ENCODE measurements around the gene PIP5K1A.
A peak's percentile ranks its signal among the peaks of the same experiment; 100 is the strongest.

The PIP5K1A gene

DNA sequence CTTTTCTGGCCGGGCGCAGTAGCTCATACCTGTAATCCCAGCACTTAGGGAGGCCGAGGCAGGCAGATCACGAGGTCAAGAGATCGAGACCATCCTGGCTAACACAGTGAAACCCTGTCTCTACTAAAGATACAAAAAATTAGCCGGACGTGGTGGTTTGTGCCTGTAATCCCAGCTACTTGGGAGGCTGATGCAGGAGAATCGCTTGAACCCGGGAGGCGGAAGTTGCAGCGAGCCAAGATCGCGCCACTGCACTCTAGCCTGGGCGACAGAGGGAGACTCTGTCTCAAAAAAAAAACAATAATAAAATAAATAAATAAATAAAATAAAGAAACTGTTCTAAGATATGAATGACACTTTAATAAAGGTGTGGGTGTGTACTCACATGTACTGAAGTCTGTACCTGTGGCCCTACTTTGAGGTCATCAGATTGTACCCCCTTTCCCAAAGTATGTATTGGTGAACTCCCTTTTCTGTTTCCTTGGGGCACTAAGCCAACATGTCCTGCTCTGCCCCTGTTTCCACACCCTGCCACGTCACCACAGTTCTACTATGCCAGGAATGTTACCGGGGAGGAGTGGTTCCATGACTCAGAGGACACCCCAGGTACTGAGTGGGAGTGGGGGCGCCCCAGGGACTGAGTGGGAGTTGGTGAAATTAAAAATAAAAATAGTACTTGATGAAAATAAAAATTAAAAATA is 3.3 kb upstream of the PIP5K1A start:
- TF ChIP-seq EGR1 (IDR thresholded peaks at IDR 0.05) = peak; percentile 93
- TF ChIP-seq YY1 (IDR thresholded peaks at IDR 0.05; ENCODE audit: low read depth) = peak; percentile 31; the same call in 1 of the 2 replicates
- TF ChIP-seq CREB1 (IDR thresholded peaks at IDR 0.05; ENCODE audit: low read depth) = peak; percentile 49; the same call in 1 of the 2 replicates
- 0 out of 2 replicates have a peak, but pooled peaks have one; percentile 5 for TF ChIP-seq TAF1 (IDR thresholded peaks at IDR 0.05; ENCODE audit: low read depth)
- TF ChIP-seq EP300 (IDR thresholded peaks at IDR 0.05; ENCODE audit: borderline replicate concordance) = peak; percentile 83
- TF ChIP-seq TCF12 (IDR thresholded peaks at IDR 0.05; ENCODE audit: low read depth) = peak; percentile 86
- TF ChIP-seq, protein P1, sequence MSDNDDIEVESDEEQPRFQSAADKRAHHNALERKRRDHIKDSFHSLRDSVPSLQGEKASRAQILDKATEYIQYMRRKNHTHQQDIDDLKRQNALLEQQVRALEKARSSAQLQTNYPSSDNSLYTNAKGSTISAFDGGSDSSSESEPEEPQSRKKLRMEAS (IDR thresholded peaks at IDR 0.05) = peak; percentile 48; the same call in 1 of the 2 replicates
- peak; percentile 85 for TF ChIP-seq NFIC (IDR thresholded peaks at IDR 0.05)
- peak; percentile 100 for TF ChIP-seq TEAD4 (IDR thresholded peaks at IDR 0.05)
- TF ChIP-seq ZBTB7A (IDR thresholded peaks at IDR 0.05; ENCODE audit: low read depth) = peak; percentile 78
- peak; percentile 74; the same call in 1 of the 2 replicates for TF ChIP-seq CEBPB (IDR thresholded peaks at IDR 0.05)

- peak; percentile 69 for TF ChIP-seq RAD21 (IDR thresholded peaks at IDR 0.05; ENCODE audit: low read depth)
- TF ChIP-seq, protein P1 (IDR thresholded peaks at IDR 0.05) = no peak
- TF ChIP-seq, protein P2, sequence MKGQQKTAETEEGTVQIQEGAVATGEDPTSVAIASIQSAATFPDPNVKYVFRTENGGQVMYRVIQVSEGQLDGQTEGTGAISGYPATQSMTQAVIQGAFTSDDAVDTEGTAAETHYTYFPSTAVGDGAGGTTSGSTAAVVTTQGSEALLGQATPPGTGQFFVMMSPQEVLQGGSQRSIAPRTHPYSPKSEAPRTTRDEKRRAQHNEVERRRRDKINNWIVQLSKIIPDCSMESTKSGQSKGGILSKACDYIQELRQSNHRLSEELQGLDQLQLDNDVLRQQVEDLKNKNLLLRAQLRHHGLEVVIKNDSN (IDR thresholded peaks at IDR 0.05) = no peak
These were observed 2.0 kb upstream of the PIP5K1A start for GRCh38 chr1:151196292-151196800.

DNA sequence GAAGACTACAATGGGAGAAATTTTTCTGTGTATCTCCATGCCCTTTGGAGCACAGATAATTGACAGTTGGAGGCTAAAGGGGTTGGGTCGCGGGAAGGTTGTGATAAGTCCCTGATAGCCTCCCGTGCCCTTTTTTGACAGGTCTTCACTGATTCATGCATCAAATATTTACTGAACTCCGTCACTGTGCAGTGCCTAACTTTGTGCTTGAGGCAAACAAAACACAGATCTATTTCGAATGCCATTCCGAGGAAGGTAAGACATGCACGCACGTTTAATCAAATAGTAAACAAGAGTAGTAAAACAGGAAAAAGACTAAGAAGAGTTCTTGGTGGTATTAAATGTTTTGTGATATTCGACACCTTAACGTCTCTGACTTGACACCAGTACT is 494 bp upstream of the PIP5K1A start:
- no peak for TF ChIP-seq TEAD4 (IDR thresholded peaks at IDR 0.05)
- no peak for TF ChIP-seq CREB1 (IDR thresholded peaks at IDR 0.05; ENCODE audit: low read depth)
- TF ChIP-seq, protein P3, sequence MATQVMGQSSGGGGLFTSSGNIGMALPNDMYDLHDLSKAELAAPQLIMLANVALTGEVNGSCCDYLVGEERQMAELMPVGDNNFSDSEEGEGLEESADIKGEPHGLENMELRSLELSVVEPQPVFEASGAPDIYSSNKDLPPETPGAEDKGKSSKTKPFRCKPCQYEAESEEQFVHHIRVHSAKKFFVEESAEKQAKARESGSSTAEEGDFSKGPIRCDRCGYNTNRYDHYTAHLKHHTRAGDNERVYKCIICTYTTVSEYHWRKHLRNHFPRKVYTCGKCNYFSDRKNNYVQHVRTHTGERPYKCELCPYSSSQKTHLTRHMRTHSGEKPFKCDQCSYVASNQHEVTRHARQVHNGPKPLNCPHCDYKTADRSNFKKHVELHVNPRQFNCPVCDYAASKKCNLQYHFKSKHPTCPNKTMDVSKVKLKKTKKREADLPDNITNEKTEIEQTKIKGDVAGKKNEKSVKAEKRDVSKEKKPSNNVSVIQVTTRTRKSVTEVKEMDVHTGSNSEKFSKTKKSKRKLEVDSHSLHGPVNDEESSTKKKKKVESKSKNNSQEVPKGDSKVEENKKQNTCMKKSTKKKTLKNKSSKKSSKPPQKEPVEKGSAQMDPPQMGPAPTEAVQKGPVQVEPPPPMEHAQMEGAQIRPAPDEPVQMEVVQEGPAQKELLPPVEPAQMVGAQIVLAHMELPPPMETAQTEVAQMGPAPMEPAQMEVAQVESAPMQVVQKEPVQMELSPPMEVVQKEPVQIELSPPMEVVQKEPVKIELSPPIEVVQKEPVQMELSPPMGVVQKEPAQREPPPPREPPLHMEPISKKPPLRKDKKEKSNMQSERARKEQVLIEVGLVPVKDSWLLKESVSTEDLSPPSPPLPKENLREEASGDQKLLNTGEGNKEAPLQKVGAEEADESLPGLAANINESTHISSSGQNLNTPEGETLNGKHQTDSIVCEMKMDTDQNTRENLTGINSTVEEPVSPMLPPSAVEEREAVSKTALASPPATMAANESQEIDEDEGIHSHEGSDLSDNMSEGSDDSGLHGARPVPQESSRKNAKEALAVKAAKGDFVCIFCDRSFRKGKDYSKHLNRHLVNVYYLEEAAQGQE (IDR thresholded peaks at IDR 0.05; ENCODE audit: low read depth) = no peak
- TF ChIP-seq RAD21 (IDR thresholded peaks at IDR 0.05; ENCODE audit: low read depth) = no peak
- TF ChIP-seq NFIC (IDR thresholded peaks at IDR 0.05) = no peak
- no peak for TF ChIP-seq TCF12 (IDR thresholded peaks at IDR 0.05; ENCODE audit: low read depth)
- TF ChIP-seq EGR1 (IDR thresholded peaks at IDR 0.05) = no peak
- TF ChIP-seq ZBTB7A (IDR thresholded peaks at IDR 0.05; ENCODE audit: low read depth) = no peak
- no peak for TF ChIP-seq FOXM1 (IDR thresholded peaks at IDR 0.05; ENCODE audit: borderline replicate concordance, low read depth)
- no peak for TF ChIP-seq CEBPB (IDR thresholded peaks at IDR 0.05)

- peak; percentile 8; the same call in 1 of the 2 replicates for TF ChIP-seq TEAD4 (IDR thresholded peaks at IDR 0.05)
- TF ChIP-seq CREB1 (IDR thresholded peaks at IDR 0.05; ENCODE audit: low read depth) = no peak
- TF ChIP-seq CEBPB (IDR thresholded peaks at IDR 0.05) = peak; percentile 85
These were observed 1.7 kb downstream of the PIP5K1A start for GRCh38 chr1:151199873-151200581.

GRCh38 chr1:151210830-151211229 is 12.5 kb downstream of the PIP5K1A start:
- TF ChIP-seq RAD21 (IDR thresholded peaks at IDR 0.05; ENCODE audit: low read depth) = no peak
- TF ChIP-seq TCF12 (IDR thresholded peaks at IDR 0.05; ENCODE audit: low read depth) = no peak
- TF ChIP-seq, protein P1 (IDR thresholded peaks at IDR 0.05) = no peak
- TF ChIP-seq, protein P3 (IDR thresholded peaks at IDR 0.05; ENCODE audit: low read depth) = no peak
- no peak for TF ChIP-seq CEBPB (IDR thresholded peaks at IDR 0.05)
- no peak for TF ChIP-seq YY1 (IDR thresholded peaks at IDR 0.05; ENCODE audit: low read depth)
- TF ChIP-seq TEAD4 (IDR thresholded peaks at IDR 0.05) = no peak
- no peak for TF ChIP-seq TAF1 (IDR thresholded peaks at IDR 0.05; ENCODE audit: low read depth)
- TF ChIP-seq, protein P2 (IDR thresholded peaks at IDR 0.05) = no peak
- no peak for TF ChIP-seq NFIC (IDR thresholded peaks at IDR 0.05)
- no peak for TF ChIP-seq FOXM1 (IDR thresholded peaks at IDR 0.05; ENCODE audit: borderline replicate concordance, low read depth)
- no peak for TF ChIP-seq EGR1 (IDR thresholded peaks at IDR 0.05)
- TF ChIP-seq CREB1 (IDR thresholded peaks at IDR 0.05; ENCODE audit: low read depth) = no peak
- TF ChIP-seq EP300 (IDR thresholded peaks at IDR 0.05; ENCODE audit: borderline replicate concordance) = no peak
